GM18867 (cell line): ENCODE measurements around the gene KDM2B.
A peak's percentile ranks its signal among the peaks of the same experiment; 100 is the strongest.

Experiments
- ATAC-seq: cut with Tn5 transposase; IDR thresholded peaks from one replicate; pipeline ENCODE4 v1.9.1; 2021; ENCODE audit warnings: mild to moderate bottlenecking, moderate library complexity; ENCODE audit not compliant: unreplicated experiment

KDM2B gene

DNA sequence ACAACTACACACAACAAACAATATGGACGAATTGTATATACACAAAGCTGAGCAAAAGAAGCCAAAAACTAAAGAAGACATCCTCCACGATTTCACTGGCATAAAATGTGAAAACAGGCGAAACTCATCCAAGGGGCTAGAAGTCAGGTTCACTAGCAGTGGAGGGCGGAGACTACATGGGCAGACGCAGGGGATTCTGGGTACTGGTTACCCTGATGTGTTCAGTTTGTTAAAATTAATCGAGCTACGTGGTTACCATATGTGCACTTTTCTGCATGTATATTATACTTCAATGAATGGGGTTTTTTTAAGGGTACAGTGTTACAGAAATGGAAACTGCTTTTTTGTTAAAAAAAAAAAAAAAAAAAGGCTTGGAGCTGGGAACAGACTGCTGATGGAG is 12.3 kb downstream of the KDM2B start:
- no peak for ATAC-seq

DNA sequence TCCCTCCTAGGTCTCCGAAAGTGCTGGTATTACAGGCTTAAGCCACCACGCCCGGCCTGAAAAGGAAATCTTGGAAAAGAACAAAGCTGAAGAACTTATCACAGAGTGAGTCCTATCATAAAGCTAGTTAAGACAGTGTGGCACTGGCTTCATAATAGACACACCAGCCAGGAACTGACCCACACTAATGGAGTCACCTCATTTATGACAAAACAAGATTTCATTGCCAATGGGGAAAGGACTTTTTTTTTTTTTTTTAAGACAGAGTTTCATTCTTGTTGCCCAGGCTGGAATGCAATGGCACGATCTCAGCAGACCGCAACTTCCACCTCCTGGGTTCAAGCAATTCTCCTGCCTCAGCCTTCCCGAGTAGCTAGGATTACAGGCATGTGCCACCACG is 15.7 kb downstream of the KDM2B start:
- no peak for ATAC-seq

DNA sequence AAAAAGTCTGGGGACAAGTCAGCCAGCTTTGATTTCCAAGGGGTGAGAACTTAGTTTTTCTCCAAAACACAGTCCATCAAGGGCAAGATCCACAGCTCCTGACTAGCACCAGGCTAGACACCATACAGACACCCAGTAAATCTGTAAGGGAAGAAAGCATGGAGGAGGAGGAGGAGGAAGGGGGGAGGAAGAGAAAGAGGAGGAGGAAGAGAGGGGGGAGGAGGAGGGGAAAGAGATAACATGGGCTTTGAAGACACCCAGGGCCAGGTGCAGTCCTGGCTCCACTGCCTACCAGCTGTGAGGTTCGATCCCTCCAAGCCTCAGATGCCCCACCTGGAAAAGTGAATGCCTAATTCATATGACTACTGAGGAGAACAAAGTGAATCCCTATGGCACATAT is 18.3 kb downstream of the KDM2B start:
- no peak for ATAC-seq

DNA sequence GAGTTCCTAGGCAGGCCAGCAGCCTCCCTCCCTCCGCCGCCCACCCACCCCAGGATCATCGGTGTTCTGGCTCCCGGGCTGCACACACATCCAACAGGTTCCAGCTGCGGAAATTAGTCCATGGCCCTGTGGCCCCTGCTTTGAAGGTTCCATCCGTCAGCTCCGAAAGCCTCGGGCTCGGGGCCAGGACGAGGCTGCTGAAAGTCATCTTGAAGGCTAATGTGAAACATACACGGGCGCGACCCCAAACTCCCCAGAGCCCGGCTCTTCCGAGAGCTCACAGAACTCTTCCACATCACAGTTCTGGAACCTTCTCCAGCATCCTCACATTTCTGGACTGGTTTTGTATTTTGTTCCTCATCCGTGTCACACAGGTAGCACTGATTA is 19.8 kb downstream of the KDM2B start:
- no peak for ATAC-seq

DNA sequence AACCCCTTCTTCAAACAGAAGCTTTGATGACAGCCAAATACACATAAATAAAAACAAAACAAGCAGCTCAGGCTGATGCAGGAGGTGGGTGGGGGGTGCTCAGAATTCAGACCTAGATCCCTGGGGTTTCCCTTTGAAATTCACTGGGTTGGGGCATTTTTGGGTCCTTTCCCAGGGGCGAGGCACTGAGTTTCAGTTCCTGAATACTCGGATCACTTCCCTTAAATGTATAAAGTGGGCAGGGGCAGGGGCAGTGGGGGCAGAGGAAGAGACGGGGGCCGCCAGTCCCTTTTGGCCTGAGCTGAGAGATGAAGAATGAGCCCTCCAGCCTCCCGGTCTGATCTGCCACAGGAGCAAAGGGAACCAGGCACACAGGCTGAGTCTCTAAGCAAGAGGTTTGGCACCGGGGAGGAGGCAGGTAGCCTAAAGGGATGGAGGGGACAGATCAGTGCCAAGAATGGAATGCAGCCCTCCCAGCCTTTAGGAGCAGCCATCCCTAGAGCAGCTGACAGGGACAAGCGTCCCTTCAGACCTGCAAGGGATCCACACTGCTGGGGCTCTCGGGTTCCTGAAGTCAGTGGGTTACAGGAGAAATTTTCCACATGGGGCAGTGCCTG is 20.3 kb downstream of the KDM2B start:
- no peak for ATAC-seq

DNA sequence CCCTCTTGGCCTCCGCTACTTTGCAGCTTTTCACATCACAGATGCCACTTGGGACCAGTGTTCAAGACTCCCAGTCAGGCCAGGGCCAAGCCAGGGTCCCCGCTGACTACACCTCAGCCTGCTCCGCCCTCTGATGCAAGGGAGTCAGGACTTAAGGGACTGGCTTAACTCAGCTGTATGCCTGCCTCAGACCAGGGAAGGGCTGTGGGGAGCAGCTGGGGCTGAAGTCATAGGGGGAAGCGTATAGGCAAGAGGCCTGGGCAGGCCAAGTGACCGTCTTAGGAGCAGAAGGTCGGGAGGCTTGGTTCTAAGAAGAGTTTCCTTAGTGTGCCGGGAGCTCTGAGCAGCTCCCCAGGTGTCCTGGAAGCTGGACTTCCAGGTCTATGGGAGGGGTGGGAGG is 21.9 kb downstream of the KDM2B start:
- no peak for ATAC-seq

DNA sequence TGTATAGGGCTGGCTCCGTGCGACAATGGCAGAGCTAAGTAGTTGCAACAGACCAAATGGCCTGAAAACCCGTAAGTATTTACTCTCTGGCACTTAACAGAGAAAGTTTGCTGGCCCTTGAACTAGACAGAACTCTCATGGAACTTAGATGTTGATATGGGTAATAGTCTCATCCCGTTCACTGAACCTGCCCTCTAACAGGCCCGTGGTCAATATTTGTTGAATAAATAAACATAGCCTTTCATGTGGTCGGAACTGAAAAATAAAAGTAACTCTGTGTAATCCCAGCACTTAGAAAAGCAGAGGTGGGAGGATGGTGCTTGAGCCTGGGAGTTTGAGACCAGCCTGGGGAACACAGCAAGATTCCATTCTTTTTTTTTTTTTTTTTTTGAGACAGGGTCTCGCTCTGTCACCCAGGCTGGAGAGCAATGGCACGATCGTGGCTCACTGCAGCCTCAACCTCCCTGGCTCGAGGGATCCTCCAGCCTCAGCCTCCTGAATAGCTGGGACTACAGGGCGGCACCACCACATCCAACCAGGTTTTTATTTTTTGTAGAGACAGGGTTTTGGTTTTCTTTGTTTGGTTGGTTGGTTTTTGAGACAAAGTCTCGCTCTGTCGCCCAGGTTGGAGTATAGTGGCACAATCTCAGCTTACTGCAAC is 29.7 kb downstream of the KDM2B start:
- ATAC-seq, result no peak

DNA sequence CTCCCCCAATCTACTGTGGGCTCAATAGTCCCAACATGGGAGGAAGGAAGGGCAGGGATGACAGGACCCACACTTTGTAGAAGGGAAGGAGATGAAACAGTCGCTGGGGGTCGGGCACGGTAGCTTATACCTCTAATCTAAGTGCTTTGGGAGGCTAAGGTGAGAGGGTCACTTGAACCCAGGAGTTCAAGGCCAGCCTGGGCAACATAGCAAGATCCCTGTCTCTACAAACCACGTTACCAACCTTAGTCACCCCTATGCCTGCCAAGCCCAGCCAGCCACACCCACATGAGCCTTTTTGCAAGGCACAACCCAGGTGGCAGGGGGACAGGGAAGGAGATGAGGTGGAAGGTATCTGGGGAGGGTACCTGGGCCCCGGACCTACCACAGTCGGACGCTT is 31.7 kb downstream of the KDM2B start:
- no peak for ATAC-seq

DNA sequence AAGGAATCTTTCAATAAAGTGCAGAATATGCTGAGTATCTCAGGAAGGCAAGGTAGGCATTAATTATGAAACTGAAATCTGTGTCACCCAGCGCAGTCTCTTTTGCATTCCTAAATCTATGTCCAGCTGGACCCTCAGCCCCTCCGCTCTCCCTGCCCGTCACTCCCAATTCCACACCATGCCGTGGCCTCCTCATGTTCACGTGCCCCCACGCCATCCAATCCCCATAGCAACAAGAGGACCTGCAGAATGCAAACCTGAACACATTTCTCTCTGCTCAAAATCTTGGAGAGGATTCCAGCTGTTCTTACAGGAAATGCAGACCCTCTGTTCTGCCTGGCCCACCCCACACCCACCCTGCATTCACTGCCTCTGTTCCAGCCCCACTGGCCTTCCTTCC is 35.3 kb downstream of the KDM2B start:
- no peak for ATAC-seq

DNA sequence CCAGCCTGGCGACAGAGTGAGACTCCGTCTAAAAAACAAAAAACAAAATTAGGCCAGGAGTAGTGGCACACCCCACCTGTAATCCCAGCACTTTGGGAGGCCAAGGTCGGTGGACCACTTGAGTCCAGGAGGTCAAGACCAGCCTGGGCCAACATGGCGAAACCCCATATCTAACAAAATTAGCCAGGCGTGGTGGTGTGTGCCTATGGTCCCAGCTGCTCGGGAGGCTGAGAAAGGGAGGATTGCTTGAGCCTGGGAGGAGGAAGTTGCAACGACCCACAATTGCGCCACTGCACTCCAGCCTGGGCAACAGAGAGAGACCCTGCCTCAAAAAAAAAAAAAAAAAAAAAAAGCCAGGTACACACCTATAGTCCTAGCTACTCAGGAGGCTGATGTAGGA is 37.0 kb downstream of the KDM2B start:
- no peak for ATAC-seq

DNA sequence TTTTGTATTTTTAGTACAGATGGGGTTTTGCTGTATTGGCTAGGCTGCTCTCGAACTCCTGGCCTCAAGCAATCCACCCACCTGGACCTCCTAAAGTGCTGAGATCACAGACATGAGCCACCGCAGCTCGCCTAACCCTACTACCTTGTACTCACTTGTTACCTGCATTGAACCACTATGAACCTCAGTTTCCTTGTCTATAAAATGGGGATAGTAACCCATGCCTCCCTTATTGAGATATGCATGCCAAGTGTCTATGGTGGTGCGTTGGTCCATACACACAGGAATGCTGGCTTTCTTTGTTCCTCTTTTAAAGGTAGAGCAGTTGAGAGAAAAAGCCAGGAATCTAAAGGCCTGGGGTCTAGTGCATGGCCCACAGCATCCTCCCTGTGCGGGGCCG is 40.9 kb downstream of the KDM2B start:
- ATAC-seq, result no peak

DNA sequence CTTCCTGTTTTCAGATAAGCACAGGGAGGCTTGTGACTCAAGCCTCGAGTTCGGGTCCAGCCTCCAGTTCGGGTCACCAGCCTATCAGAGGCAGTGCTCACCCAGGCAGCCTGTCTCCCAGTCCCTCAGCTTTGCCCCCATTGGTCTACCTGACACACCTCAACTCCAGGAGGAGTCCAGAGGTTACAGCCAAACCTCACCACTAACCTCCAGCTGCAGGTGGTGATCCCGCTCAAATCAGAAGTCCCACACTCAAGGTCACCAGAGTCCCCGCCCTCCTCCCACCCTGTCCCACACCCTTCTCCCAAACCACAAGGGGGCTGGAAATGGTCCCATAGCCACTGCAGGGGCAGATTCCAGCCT is 42.1 kb downstream of the KDM2B start:
- ATAC-seq, result no peak

DNA sequence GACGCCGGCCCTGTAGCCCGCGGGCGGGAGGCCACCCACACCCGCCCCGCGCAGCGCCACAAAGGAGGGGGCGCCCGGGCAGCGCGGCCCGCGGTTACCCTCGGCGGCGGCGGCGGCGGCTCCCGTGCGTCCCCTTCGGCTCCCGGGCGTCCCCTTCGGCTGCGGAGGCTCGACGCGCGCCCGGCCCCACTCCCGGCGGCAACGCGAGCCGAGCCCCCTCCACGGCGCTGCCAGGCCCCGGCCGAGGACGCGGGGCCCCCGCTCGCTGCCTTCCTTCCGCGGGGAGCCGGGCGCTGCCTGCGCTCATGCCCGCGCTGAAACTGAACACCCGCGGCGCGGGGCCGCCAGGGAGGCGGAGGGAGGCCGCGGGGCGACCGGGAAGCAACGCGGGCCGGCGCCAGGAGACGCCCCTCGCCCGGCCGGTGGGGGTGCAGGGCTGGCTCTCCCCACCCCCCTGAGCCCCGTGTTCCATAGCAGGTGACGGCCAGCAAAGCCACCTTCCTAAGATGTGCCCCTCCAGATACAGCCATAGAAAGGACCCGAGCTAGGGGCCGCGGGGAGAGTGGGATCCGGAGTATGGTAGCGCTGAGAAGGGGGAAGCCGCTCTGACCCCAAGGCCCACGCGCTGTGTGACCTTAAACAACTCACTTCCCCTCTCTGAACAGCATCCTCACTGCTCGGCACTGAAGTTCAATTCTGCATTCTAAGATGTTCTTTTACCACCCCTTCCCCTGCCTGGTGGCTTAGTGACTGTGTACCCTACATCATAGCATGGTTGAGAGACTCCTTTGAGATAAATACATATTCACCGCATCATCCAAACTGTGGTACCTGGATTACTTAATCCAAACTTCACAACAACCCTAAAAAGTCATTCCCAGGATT is 42.8 kb downstream of the KDM2B start:
- peak; percentile 16 for ATAC-seq

DNA sequence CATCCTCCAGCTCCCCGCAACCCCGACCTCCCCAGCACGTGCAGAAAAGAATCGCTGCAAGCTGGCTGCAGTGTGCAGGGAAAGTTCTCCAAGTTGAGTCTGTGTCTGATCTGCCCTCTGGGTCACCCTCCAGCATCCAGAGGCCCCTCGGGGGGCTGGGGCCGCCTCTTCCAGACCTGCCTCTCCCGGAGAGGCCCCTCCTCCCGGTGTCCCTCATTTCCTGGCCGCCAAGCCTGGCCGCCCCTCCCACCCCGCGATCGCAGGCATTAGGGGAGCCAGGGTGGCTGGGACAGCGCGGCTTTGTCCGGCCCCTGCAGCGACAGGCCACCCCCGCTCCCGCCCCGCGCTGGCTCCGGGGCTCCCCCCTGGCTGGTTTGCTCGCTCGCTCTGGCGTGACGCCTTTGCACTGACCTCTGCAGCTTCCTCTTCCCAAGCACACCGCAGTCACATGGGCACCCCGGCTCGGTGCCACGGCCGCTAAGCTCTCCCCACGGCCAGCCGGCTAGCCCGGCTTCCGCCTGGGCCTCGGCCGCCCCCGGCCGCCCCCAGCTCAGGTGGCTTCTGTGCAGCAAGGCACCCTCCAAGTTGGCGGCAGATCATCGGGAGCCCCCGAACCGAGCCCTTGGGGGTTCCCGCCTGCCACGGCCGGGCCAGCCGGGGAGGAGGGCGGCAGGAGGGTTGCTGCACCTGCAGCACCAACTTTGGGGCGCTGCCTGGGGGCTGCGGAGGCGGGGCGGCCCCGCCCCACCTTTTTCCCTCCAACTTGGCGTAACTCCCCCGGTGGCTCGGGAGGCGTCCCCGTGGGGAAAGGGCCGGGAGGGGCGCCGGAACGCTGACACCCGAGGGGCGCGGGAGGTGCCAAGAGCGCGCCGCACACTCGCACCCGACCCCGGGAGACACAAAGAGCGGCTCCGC is 43.7 kb downstream of the KDM2B start:
- peak; percentile 64 for ATAC-seq

DNA sequence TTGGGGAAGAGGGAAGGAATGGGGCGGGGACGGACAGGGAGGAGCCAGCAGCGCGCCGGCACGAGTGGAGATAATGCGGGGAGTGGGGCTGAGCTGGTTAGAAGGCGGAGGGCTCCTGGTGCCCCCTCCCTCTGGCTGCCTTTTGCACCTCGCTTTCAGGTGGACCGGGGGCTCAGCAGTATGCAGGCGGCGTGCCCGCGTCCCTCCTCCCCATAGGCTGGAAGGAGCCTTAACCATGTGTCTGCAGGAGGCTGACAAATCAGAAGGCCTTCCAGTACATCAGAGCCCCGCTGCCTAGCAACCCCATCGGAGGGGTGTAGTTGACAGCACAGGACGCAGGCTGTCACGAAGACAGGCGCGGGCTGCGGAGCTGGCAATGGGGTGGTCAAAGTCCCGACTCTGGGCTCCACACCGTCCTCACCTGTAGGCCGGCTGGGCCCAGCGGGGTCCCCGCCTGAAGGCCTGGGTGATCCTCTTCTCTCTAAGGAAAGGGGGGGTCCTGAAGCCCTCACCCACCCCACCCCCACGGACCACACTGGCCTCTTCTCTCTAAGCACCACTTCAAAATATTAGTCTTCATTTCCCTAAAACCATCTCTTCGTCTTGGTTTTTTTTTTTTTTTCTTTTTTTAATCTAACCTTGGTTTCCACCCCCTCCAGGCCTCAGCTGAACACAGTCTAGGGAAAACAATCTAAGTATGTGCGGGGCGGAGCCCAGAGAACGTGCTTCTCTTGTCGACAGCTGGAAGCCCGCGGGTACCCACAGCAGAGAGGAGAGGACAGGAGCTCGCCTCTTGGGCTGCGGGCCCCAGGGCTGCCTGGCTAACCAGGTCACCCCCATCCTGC is 44.5 kb downstream of the KDM2B start:
- ATAC-seq, result peak; percentile 61

DNA sequence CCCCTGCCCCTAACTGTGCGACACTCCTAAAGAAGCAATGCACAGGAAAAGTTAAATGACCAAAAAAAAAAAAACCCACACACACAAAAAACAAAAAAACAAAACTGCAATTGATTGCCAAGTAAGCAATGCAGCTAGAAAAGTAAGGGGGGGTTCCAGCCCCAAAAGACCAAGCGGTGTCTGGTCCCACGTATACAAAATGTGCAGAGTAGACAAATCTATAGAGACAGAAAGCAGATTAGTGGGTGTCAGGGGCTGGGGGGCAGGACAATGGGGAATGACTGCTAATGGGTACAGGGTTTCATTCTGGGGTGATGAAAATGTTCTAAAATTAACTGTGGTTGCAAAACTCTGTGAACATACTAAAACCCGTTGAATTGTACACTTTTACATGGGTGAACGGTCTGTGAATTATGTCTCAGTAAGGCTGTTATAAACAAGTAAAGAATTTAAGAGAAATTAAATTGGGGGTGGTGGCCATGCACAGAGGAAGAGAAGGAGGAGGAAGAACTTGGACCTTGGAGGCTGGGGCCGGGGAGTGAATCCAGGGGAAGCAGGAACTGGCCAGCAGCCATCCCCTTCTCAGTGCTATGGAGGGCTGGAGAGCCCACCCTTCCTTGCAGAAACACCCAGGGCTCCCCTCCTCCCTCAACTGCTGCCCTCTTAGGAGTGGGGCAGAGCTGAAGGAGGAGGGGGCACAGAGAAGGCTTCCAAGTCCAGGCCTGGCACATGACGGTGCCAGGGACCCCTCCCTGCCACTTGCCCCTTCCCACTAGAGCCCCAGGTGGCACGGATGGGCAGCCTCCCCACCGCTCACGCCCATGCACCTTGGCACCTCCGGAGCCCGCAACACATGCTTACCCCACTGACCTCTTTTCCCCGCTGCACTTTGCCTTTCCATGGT is 45.4 kb downstream of the KDM2B start:
- no peak for ATAC-seq

DNA sequence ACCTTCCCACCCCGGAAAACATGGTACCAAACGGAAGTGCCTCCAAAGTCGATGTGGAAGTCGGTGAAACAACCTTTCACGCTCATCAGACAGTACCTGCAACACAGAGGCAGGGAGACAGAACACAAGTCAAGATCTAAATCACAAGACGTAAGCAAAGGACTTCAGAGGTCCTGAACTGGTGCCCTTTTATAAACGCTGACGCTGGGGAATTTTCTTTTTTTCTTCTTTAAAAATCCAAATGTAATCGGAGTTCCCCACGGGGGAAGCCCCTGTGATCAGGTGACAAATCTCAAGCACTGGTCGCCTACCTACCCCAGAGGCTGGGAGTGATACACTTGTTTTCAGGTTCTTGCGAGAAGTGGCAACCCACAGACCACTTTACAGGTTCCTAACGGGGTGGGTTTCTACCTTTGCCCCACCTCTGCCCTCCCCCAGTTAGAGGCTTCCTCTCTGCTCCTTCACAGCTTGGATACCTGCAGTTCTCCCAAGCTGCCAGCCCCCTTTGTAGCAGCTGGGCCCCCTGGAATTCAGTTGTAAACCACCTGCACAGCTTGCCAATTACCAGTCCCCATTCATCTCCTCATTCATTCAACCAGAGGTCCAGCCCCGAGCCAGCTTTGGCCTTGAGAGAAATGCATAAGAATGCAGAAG is 46.2 kb downstream of the KDM2B start:
- no peak for ATAC-seq

DNA sequence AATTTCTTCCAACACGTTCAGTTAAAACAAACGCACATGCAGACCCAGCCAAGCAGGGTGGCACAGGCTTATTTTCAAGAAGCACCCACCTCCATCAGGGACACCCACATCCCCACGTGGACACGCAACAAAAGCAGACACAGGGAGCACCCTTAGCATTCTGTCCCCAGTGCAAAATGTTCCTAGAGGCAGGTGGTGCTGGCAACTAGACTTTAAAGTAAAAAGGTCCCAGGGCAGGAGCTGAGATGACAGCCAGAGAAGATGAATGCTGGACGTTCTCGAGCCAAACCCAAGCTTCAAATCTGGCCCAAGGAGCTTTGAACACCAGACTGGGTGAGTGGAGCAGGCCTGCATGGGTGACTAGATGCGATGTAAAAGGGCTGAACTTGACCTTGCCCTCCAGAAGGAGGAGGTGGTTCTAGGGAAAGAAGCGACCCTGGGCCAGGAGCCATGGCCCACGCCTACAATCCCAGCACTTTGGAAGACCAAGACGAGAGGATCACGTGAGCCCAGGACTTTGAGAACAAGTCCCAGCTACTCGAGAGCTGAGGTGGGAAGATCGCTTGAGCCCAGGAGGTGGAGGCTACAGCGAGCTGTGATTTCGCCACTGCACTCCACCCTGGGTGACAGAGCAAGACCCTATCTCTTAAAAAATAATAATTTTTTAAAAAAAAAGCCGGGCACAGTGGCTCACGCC is 47.3 kb downstream of the KDM2B start:
- ATAC-seq, result no peak
